Gastroesophageal sphincter (tissue), 3 donors: Measurements from ENCODE around the gene GPC3.

Source experiments
- POLR2A ChIP-seq, 2 donors: fragments of 450-650 bp; IDR thresholded peaks; one replicate each; pipeline ENCODE4 v1.6.1; 2017; ENCODE audit warnings: antibody characterized with exemption in 2 of 2, mild to moderate bottlenecking in 2 of 2, moderate library complexity in 1 of 2
- TF ChIP-seq, protein P1 (sequence below), 4 experiments: fragments of 200-600 bp in 2 of 4; fragments of 450-650 bp in 2 of 4; sonication (generic) in 1 of 4; IDR thresholded peaks; one replicate each; pipeline ENCODE4 v1.5.1; 2017 to 2019; ENCODE audit warnings: antibody characterized with exemption in 4 of 4, mild to moderate bottlenecking in 2 of 4, moderate library complexity in 2 of 4

DNA sequence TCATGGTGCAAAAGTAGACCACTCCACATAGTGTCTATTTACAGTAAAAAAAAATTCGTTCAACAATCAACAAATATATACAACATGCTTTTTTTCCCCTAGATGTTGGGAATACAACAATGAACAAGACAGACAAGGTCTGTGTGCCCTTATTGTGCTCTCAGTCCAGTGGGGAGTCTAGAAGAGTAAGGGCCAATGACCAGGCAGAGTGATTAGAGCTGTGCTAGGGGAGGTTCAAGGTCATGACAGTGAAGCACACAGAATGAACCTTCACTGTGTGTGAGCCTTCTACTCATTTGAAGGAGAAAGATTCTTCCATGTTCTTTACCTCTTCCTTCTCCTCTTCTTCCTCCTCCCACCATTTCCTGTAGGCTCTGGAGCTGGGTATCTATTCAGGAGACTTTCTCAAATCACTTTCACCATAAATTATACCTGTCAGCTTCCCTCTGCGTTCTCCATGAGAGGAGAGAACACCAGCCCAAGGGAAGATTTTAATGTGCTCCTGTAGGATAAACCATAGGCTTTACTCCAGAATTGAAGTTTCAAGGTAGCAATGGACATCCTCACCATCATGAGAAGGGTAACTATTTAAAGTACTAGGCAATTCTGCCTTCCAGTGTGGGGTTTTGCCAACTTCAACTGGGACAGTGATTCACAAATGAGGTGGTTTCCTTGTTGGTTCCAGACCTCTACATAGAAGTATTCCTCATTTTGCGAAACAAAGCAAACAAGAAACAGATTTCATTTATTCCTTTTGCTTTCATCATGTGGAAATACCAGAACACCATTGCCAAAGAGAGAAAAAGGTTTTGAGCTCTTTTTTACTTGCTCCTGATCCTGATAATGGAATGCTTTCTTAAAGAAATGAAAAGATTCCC is 323.2 kb downstream of the GPC3 start:
- TF ChIP-seq, protein P1, sequence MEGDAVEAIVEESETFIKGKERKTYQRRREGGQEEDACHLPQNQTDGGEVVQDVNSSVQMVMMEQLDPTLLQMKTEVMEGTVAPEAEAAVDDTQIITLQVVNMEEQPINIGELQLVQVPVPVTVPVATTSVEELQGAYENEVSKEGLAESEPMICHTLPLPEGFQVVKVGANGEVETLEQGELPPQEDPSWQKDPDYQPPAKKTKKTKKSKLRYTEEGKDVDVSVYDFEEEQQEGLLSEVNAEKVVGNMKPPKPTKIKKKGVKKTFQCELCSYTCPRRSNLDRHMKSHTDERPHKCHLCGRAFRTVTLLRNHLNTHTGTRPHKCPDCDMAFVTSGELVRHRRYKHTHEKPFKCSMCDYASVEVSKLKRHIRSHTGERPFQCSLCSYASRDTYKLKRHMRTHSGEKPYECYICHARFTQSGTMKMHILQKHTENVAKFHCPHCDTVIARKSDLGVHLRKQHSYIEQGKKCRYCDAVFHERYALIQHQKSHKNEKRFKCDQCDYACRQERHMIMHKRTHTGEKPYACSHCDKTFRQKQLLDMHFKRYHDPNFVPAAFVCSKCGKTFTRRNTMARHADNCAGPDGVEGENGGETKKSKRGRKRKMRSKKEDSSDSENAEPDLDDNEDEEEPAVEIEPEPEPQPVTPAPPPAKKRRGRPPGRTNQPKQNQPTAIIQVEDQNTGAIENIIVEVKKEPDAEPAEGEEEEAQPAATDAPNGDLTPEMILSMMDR (IDR thresholded peaks at IDR 0.05) = no peak
- no peak for TF ChIP-seq POLR2A (IDR thresholded peaks at IDR 0.05)
